RWPE1 (cell line): ENCODE results near the gene ASAP3.

ENCODE experiments used
- CTCF ChIA-PET: fragments of 350-600 bp; sonication (Branson Sonifier 250); formaldehyde crosslinking; extraction: SDS; loops from one replicate; lab custom pipeline; 2021; lab: Yijun Ruan, JAX
- POLR2A ChIA-PET: fragments of 400-600 bp; formaldehyde crosslinking; extraction: SDS; loops from one replicate; lab custom pipeline; 2020; ENCODE audit warnings: antibody characterized with exemption; ENCODE audit not compliant: low non-redundant PET; lab: Yijun Ruan, JAX
- DNase-seq: peaks from one replicate; pipeline ENCODE4 v3.0.0; 2012; ENCODE audit warnings: low spot score
- H3K27ac ChIP-seq: fragments of 450-650 bp; 2 replicates; pipeline ENCODE4 v1.5.1; 2017
- TF ChIP-seq, protein P1 (sequence below): fragments of 450-650 bp; conservative IDR thresholded peaks from 2 replicates; pipeline ENCODE4 v1.5.1; 2017; ENCODE audit warnings: low read depth, mild to moderate bottlenecking

The ASAP3 gene

DNA sequence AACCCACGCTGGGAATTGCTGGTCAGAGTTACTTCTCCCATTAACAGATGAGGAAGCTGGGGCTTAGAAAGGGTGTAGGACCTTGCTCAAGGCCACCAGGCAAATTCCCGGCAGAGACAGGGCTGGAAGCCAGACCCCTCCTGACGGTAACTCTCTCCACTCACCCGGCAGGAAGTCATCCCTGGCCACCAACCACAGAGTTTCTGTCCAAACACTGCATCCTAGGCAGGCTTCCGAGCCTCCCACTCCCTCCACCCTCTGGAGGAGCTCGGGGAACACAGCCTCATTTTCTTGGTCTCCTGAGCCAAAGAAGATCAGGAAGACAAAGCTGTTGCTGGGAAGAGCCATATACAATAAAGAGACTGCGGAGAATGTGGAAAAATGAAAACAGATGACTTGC, 89.3 kb downstream of the ASAP3 start:
- ChIA-PET POLR2A (no interaction called here), CTCF (no interaction called here)
- no peak for DNase-seq
- H3K27ac ChIP-seq: peak overlapping the region; percentile 20; the same call in 1 of the 2 replicates
- TF ChIP-seq, protein P1, sequence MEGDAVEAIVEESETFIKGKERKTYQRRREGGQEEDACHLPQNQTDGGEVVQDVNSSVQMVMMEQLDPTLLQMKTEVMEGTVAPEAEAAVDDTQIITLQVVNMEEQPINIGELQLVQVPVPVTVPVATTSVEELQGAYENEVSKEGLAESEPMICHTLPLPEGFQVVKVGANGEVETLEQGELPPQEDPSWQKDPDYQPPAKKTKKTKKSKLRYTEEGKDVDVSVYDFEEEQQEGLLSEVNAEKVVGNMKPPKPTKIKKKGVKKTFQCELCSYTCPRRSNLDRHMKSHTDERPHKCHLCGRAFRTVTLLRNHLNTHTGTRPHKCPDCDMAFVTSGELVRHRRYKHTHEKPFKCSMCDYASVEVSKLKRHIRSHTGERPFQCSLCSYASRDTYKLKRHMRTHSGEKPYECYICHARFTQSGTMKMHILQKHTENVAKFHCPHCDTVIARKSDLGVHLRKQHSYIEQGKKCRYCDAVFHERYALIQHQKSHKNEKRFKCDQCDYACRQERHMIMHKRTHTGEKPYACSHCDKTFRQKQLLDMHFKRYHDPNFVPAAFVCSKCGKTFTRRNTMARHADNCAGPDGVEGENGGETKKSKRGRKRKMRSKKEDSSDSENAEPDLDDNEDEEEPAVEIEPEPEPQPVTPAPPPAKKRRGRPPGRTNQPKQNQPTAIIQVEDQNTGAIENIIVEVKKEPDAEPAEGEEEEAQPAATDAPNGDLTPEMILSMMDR: no peak

DNA sequence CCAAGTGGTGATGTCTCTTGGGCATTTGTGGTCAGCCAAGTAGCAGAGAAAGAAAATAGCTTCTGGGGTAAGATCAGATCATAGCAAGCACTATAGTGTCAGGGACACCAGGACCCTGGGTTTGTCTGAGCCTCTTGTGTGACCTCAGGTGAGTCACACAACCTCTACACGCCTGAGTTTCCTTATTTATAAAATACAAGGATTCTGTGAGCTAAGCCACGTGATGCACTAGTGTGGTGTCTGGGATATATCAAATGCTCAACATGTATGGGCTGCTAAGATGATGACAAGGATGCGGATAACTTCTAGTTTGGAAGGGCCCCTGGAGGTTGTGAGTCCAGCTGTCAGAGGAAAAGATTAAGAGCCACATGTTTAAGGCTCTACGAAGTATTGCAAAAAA, 89.8 kb downstream of the ASAP3 start:
- ChIA-PET CTCF (no interaction called here), POLR2A (interaction anchor here (1.1 kb wide), 1 partner anchor 60 kb away, joined by 3 read pairs; no protein-coding TSS in a partner anchor)
- peak overlapping the region; percentile 3; the same call in 1 of the 2 replicates for H3K27ac ChIP-seq
- DNase-seq: no peak
- TF ChIP-seq, protein P1: no peak

DNA sequence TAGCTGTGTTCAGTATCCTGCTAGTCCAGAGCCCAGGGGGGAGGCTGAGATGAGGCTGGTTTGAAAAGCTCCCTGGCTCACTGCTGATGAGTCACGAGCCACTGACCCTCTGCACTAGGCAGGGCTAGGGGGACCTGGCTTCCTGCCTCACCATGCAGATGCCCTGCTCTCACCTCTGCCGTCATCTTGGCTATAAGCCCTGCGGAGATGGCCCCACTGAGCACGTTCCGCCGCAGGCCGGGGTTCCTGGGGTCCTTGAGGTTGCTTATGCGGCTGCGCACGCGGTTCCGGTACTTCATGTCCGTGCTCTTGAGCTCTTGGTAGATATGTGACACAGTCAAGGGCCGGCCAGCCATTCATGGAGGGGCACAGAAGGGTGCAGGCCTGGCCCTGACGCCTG, 90.3 kb downstream of the ASAP3 start:
- POLR2A ChIA-PET: interaction anchor here (1.1 kb wide), 1 partner anchor 59 kb away, joined by 3 read pairs; no protein-coding TSS in a partner anchor
- CTCF ChIA-PET: interaction anchor here (0.5 to 0.6 kb wide), 2 partner anchors 287 to 430 kb away, joined by 4 read pairs; no protein-coding TSS in a partner anchor
- H3K27ac ChIP-seq: peak overlapping the region; percentile 3; the same call in 1 of the 2 replicates
- no peak for DNase-seq
- TF ChIP-seq, protein P1: no peak

DNA sequence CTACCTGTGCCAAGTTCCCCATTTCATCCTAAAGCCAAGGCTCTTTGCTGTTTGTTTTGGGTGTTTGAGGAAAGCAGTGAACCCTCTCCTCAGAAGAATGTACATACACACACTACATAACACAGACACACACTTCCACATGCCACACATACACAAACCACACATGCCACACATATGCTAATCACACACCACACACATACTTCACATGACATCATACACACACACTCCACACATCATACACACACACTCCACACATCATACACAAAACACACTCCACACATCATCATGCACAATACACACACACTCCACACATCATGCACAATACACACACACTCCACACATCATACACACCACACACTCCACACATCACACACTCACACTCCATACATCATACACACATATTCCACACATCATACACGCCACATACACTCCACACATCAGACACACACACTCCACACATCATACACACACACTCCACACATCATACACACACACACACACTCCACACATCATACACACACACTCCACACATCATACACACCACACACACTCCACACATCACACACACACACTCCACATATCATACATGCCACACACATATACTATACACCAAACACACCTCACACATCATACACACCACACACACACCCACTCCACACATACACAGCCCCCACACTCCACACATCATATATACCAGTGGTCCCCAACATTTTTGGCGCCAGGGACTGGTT, 91.7 kb downstream of the ASAP3 start:
- no peak for DNase-seq
- ChIA-PET POLR2A (no interaction called here), CTCF (no interaction called here)
- TF ChIP-seq, protein P1: no peak
- no peak overlapping the region for H3K27ac ChIP-seq

DNA sequence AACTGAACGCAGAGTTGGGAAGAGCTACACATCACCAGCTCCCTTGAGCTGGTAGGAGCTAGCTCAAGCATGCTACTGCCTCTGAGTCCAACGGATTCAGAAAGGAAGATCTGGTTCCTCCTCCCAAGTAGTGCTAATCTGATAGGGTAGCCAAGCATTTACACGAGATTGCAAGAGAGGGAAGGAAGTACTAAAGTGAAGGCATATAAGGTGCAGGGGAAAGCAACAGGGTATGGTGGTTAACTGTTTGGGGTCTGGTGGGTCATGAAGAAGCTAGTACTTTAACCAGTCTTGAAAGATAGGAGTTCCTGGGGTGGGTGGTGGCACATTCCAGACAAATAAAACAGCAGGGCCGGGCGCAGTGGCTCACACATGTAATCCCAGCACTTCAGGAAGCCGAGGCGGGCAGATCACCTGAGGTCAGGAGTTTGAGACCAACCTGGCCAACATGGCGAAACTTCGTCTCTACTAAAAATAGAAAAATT, 94.1 kb downstream of the ASAP3 start:
- TF ChIP-seq, protein P1: no peak
- DNase-seq: no peak
- ChIA-PET CTCF (interaction anchor here (0.6 kb wide), 3 partner anchors 14 to 191 kb away, joined by 3 to 7 read pairs (median 3); no protein-coding TSS in a partner anchor), POLR2A (interaction anchor here (0.9 kb wide), 1 partner anchor 21 kb away, joined by 4 read pairs; no protein-coding TSS in a partner anchor)
- no peak overlapping the region for H3K27ac ChIP-seq

DNA sequence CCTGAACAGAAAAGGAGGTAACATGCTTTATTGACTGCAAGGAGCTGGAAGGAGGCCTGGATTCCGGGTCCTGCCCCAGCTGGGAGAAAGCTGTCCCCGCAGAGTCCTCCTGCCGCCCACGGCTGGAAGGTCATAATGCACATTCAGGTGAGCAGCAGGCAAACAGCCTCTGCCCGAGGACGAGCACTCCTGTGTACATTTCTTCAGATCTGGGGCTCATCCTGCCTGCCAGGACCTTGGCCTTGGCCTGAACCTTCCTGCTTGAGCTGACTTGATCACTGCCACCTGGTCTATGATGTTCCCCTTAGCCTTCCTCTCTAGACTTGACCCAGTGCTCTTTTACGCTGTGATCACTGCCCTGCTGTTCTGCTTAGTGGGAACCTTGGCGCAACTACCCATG, 96.5 kb downstream of the ASAP3 start:
- ChIA-PET POLR2A (no interaction called here), CTCF (interaction anchor here (1.0 kb wide), 1 partner anchor 16 kb away, joined by 5 read pairs; no protein-coding TSS in a partner anchor)
- no peak overlapping the region for H3K27ac ChIP-seq
- DNase-seq: no peak
- TF ChIP-seq, protein P1: no peak
